ENCODE results near the gene HTR3B.
"Not testable (repeated sequence)": the region's sequence is repeated elsewhere in the genome, so short reads cannot be mapped to it uniquely, and the experiment has no call there.

Gene HTR3B

DNA sequence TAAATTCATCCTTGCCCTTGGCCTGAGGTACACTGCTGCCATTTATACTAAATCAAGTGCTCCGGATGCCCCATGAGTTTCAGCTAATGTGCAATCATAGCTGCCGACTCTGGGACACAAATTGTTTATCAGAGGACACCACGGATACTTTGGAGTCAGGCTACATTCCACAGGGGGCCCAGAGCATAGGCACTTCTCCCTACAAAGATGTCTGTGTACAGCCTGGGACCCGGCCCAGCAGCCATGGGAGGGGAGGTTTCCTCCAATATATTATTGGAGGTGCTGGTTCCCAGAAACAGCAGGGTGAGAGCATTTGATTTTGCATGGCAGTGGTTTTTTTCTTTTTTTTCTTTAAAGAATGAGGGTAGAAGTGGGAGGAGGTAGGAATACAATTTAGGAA is 31.3 kb downstream of the HTR3B start:
- no peaks in the 10 kb centered on the region for H3K9me3 Mint-ChIP-seq
- peaks cover 12% of the 10 kb centered on the region for H3K4me1 Mint-ChIP-seq
- no peak for DNase-seq (ENCODE audit: low spot score in 2 of 2)
- no peak for ATAC-seq (ENCODE audit: low read depth)
- no peak overlapping the region for H3K27ac Mint-ChIP-seq
- H3K4me3 Mint-ChIP-seq: no peak overlapping the region
- H3K36me3 Mint-ChIP-seq: no peaks in the 10 kb centered on the region
- H3K27me3 Mint-ChIP-seq: peaks cover 2% of the 10 kb centered on the region

- no peak overlapping the region for H3K27ac Mint-ChIP-seq
- H3K9me3 Mint-ChIP-seq: no peaks in the 10 kb centered on the region
- no peaks in the 10 kb centered on the region for H3K36me3 Mint-ChIP-seq
- H3K27me3 Mint-ChIP-seq: peaks cover 2% of the 10 kb centered on the region
- DNase-seq (ENCODE audit: low spot score in 2 of 2) (no peak), ATAC-seq (ENCODE audit: low read depth) (no peak)
- H3K4me3 Mint-ChIP-seq: no peak overlapping the region
- peaks cover 12% of the 10 kb centered on the region for H3K4me1 Mint-ChIP-seq
Measured at GRCh38 chr11:113937918-113938317, 33.3 kb downstream of the HTR3B start.

DNA sequence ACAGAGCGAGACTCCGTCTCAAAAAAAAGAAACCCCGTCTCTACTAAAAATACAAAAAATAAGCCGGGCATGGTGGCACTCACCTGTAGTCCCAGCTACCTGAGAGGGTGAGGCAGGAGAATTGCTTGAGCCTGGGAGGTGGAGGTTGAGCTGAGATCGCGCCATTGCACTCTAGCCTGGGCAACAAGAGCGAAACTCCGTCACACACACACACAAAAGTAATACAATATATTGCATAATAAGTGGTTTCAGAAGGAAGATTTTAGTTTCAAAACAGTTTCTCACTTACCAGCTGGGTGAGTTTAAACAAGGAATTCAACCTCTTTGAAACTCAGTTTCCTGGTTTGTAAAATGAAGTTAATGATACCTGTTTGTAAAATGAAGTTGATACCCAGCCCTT is 37.7 kb downstream of the HTR3B start:
- Mint-ChIP-seq H3K4me1 (peaks cover 12% of the 10 kb centered on the region), H3K27ac (no peak overlapping the region), H3K9me3 (no peaks in the 10 kb centered on the region)

GRCh38 chr11:113946162-113946561 is 41.6 kb downstream of the HTR3B start:
- H3K36me3 Mint-ChIP-seq; H3K9me3 Mint-ChIP-seq; H3K4me3 Mint-ChIP-seq; ATAC-seq (ENCODE audit: low read depth); DNase-seq (ENCODE audit: low spot score in 2 of 2); H3K27me3 Mint-ChIP-seq: not testable (repeated sequence)
- H3K4me1 Mint-ChIP-seq: peaks cover 20% of the 10 kb centered on the region
- peak overlapping the region; percentile 28 for H3K27ac Mint-ChIP-seq

More for the DNA sequence above, 37.7 kb downstream of the HTR3B start:
- ATAC-seq (ENCODE audit: low read depth) (no peak), DNase-seq (ENCODE audit: low spot score in 2 of 2) (no peak)
- Mint-ChIP-seq H3K36me3 (no peaks in the 10 kb centered on the region), H3K27me3 (peaks cover 1% of the 10 kb centered on the region), H3K4me3 (no peak overlapping the region)

GRCh38 chr11:113947994-113948393 is 43.4 kb downstream of the HTR3B start:
- Mint-ChIP-seq H3K27me3 (peaks cover 5% of the 10 kb centered on the region), H3K4me1 (peaks cover 20% of the 10 kb centered on the region), H3K4me3 (peak overlapping the region; percentile 6), H3K9me3 (no peaks in the 10 kb centered on the region), H3K27ac (no peak overlapping the region), H3K36me3 (no peaks in the 10 kb centered on the region)
- peak in 1 of 2 donors; percentile 11 for DNase-seq (ENCODE audit: low spot score in 2 of 2)
- ATAC-seq (ENCODE audit: low read depth): peak; percentile 86

GRCh38 chr11:113949891-113950290 is 45.3 kb downstream of the HTR3B start:
- Mint-ChIP-seq H3K4me3 (no peak overlapping the region), H3K4me1 (peaks cover 20% of the 10 kb centered on the region), H3K27me3 (peaks cover 5% of the 10 kb centered on the region), H3K27ac (no peak overlapping the region), H3K36me3 (no peaks in the 10 kb centered on the region), H3K9me3 (no peaks in the 10 kb centered on the region)
- no peak for DNase-seq (ENCODE audit: low spot score in 2 of 2)
- ATAC-seq (ENCODE audit: low read depth): no peak

DNA sequence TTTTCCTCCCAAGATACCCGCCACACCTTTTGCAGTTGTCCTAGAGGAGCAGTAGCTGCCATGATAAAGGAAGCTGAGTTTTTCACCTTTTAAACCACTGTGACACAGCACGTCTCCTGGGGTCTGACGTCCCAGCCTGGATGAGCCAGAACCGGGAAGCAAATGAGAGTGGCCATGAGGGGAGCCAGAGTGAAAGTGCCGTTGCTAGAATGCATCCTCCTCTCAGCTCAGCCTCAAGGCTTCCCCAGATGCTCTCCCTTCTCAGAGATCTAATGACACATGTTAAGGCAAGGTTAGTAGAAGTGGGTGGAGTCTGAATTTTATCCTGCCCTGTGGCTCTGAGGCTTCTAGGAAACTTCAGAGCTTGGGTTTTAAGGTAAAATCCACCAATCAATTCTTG is 46.9 kb downstream of the HTR3B start:
- DNase-seq (ENCODE audit: low spot score in 2 of 2): no peak
- H3K27me3 Mint-ChIP-seq: peaks cover 4% of the 10 kb centered on the region
- H3K4me1 Mint-ChIP-seq: peaks cover 14% of the 10 kb centered on the region
- no peak for ATAC-seq (ENCODE audit: low read depth)
- no peak overlapping the region for H3K27ac Mint-ChIP-seq
- no peak overlapping the region for H3K4me3 Mint-ChIP-seq
- H3K36me3 Mint-ChIP-seq: no peaks in the 10 kb centered on the region
- H3K9me3 Mint-ChIP-seq: no peaks in the 10 kb centered on the region

DNA sequence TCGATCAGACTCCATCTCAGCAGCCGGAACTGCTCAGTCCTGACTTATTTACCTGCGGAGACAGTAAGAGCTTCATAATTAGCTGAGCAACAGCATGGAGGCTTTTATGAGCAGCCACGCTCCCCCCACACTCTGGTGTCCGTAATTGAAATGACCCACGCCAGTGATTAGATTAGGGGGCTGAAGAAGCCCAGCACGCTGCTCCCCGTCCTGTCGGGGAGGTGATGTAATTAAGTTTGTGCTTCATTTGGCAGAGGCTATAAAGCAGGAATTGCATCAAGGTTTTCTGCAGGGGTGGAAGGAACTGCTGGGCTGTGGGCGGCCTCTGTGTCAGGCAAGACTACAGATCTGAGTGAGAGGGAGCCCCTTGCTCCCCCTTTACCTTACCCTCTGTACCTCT is 47.5 kb downstream of the HTR3B start:
- Mint-ChIP-seq H3K4me3 (no peak overlapping the region), H3K27me3 (peaks cover 4% of the 10 kb centered on the region), H3K36me3 (no peaks in the 10 kb centered on the region), H3K27ac (no peak overlapping the region), H3K4me1 (peaks cover 10% of the 10 kb centered on the region), H3K9me3 (no peaks in the 10 kb centered on the region)
- ATAC-seq (ENCODE audit: low read depth): no peak
- DNase-seq (ENCODE audit: low spot score in 2 of 2): no peak

DNA sequence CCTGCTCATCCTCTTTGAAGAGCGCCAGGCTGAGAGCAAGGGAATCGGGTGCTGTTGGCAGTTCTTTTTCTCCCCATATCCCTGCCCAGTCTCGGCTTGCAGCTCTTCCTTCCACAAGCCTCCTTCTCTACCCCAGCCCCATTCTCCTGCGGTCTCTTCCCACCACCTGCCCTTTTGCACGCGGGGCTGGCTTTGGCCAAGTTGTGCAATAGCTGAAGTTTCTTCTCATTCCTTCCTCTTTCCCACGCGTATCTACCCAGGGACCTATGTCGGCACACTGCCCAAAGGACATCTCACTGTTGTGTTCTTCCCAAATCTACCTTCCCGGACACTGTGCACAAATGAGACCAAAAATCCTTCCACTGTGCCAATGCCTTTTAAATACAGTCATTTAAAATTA is 48.0 kb downstream of the HTR3B start:
- H3K4me3 Mint-ChIP-seq: no peak overlapping the region
- H3K36me3 Mint-ChIP-seq: no peaks in the 10 kb centered on the region
- H3K4me1 Mint-ChIP-seq: peaks cover 5% of the 10 kb centered on the region
- H3K27me3 Mint-ChIP-seq: peaks cover 4% of the 10 kb centered on the region
- no peak overlapping the region for H3K27ac Mint-ChIP-seq
- ATAC-seq (ENCODE audit: low read depth): no peak
- H3K9me3 Mint-ChIP-seq: no peaks in the 10 kb centered on the region
- DNase-seq (ENCODE audit: low spot score in 2 of 2): no peak

DNA sequence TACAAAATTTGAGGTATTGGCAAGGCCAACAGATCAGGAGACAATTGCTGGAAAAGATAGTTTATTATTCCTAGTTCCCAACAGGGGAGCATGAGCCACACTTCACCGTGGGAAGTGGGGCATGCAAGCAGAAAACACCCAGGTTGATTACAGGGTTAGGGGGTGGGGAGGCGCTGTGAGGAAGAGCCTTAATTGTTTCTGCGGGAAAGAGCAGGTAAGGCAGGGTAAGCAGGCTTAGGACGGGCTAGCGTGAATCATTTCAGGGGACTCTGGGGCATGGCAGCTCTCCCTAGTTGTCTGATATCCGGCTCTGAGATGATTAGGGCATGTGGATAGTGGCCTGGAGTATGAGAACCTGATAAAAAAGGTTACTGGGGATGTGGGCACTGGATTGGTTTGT is 49.6 kb downstream of the HTR3B start:
- Mint-ChIP-seq H3K36me3 (no peaks in the 10 kb centered on the region), H3K4me1 (no peaks in the 10 kb centered on the region), H3K27me3 (peaks cover 4% of the 10 kb centered on the region), H3K9me3 (no peaks in the 10 kb centered on the region), H3K27ac (no peak overlapping the region), H3K4me3 (no peak overlapping the region)
- ATAC-seq (ENCODE audit: low read depth): no peak
- no peak for DNase-seq (ENCODE audit: low spot score in 2 of 2)

DNA sequence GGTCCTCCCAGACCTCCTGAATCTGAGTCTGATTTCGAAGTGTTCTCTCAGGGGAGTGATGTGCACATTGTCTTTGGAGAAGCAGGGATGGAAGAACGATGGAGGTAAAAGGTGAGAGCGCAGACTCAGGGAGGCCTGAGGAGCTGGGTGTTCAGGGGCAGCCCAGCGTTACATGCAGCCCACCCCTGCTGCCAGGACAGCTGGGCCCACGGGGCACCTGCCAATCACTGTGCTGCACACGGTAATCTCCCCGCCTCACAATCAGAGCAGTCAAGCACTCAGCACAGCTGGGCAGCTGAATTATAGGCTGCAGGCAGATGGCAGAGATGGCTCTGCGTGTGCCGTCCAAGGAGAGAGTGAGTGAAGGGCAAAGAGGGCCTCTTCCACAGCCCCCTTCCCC is 52.4 kb downstream of the HTR3B start:
- Mint-ChIP-seq H3K4me3 (no peak overlapping the region), H3K36me3 (no peaks in the 10 kb centered on the region), H3K4me1 (no peaks in the 10 kb centered on the region), H3K27me3 (peaks cover 2% of the 10 kb centered on the region), H3K27ac (no peak overlapping the region), H3K9me3 (no peaks in the 10 kb centered on the region)
- no peak for DNase-seq (ENCODE audit: low spot score in 2 of 2)
- ATAC-seq (ENCODE audit: low read depth): no peak

DNA sequence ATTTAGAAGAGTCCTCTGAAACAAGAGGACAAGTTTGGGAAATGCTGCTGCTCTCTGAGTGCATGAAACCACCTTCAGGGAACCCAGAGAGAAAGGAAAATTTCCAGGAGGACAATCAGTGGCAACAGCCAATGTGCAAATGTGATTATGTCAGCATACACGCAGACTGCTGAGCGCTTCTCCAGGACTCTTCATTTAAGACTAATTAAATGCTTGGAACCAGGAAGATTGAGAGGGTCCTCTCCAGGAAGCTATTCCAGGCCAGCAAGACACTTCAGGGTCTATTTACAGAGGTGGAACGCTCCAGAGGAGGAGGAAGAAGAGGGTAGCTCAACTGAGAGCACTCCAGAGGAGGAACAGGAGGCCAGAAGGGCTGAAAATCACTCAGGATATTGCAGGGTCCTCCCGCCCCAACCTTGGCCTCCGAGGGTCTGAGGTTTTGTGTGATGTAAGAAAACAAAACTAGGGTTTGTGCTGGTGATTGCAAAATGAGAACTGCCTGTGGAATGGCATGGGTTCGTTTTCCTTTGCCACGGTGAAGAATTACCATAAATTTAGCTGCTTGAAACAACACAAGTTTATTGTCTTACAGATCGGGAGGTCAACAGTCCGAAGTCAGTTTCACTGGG is 56.2 kb downstream of the HTR3B start:
- H3K4me1 Mint-ChIP-seq: peaks cover 3% of the 10 kb centered on the region
- H3K9me3 Mint-ChIP-seq: no peaks in the 10 kb centered on the region
- H3K27me3 Mint-ChIP-seq: no peaks in the 10 kb centered on the region
- H3K36me3 Mint-ChIP-seq: no peaks in the 10 kb centered on the region
- no peak overlapping the region for H3K27ac Mint-ChIP-seq
- DNase-seq (ENCODE audit: low spot score in 2 of 2): no peak
- no peak for ATAC-seq (ENCODE audit: low read depth)
- H3K4me3 Mint-ChIP-seq: no peak overlapping the region

- peaks cover 4% of the 10 kb centered on the region for H3K9me3 Mint-ChIP-seq
- no peak overlapping the region for H3K4me3 Mint-ChIP-seq
- peaks cover 18% of the 10 kb centered on the region for H3K4me1 Mint-ChIP-seq
- DNase-seq (ENCODE audit: low spot score in 2 of 2): no peak
- no peaks in the 10 kb centered on the region for H3K27me3 Mint-ChIP-seq
- no peak overlapping the region for H3K27ac Mint-ChIP-seq
- H3K36me3 Mint-ChIP-seq: no peaks in the 10 kb centered on the region
- peak; percentile 49 for ATAC-seq (ENCODE audit: low read depth)
Measured at GRCh38 chr11:113967361-113967760, 62.8 kb downstream of the HTR3B start.

DNA sequence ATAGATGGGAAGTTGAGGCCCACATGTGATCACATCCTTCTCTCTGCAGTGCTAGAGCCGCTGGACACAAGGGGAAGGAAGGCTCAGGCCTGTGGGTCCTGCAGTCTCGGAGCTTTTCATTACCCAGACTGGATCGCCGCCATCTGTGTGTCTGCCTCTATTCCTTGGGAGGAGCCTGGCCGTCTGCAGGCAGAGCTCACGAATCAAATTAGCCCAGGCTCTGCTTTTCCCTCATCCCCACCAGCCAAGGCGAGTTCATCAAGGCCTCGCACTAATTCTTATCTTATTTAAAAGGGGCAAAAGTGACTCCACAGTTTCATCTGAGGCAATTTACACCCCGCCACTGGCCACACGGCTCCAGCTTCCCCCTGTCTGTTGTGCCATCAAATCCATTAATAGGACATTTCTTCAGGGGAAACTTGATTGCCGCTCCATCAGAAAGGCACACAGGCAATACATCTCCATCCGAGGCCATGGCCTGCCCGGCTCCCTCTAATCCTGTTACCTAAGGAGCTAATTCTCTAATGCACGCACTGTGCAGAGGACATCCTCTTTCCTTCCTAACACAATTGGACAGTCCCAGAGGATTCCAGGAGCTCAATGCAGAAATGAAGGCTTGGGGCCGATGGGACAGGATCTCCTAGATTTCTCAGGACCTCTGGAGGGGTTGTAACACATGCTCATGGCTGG is 67.1 kb downstream of the HTR3B start:
- peaks cover 42% of the 10 kb centered on the region for H3K4me1 Mint-ChIP-seq
- H3K27me3 Mint-ChIP-seq: no peaks in the 10 kb centered on the region
- DNase-seq (ENCODE audit: low spot score in 2 of 2): no peak
- H3K4me3 Mint-ChIP-seq: no peak overlapping the region
- peaks cover 2% of the 10 kb centered on the region for H3K9me3 Mint-ChIP-seq
- ATAC-seq (ENCODE audit: low read depth): no peak
- H3K27ac Mint-ChIP-seq: no peak overlapping the region
- no peaks in the 10 kb centered on the region for H3K36me3 Mint-ChIP-seq

Measured in memory B cell (primary cell).